Measurements from ENCODE around the gene RTL10.

DNA sequence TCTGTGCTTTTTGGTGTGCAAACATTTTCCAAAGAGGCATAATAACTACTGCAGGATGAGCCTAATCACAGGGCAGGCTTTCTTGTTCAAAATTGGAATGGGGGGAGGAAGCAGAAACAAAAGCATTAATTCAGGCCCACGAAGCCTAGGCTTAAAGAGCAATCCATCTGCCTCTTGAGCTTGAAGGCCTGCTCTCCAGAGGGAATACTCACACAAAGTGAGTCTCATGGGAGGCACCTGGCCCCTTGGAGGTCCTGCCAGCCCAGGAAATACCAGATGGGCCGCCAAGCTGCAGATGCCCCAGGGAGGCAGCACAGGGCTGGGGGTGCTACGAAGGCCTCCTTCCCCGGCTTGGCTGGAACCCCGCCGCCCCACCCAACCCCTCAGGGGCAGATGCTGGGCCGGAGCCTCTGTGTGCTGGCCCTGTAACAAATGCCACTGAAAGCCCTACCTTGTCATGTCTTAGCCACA, 47.6 kb upstream of the RTL10 start:
- no peak for TF ChIP-seq SIN3A (IDR thresholded peaks at IDR 0.05; ENCODE audit: borderline replicate concordance, insufficient read depth, low read depth, low read length)
- TF ChIP-seq, protein P1, sequence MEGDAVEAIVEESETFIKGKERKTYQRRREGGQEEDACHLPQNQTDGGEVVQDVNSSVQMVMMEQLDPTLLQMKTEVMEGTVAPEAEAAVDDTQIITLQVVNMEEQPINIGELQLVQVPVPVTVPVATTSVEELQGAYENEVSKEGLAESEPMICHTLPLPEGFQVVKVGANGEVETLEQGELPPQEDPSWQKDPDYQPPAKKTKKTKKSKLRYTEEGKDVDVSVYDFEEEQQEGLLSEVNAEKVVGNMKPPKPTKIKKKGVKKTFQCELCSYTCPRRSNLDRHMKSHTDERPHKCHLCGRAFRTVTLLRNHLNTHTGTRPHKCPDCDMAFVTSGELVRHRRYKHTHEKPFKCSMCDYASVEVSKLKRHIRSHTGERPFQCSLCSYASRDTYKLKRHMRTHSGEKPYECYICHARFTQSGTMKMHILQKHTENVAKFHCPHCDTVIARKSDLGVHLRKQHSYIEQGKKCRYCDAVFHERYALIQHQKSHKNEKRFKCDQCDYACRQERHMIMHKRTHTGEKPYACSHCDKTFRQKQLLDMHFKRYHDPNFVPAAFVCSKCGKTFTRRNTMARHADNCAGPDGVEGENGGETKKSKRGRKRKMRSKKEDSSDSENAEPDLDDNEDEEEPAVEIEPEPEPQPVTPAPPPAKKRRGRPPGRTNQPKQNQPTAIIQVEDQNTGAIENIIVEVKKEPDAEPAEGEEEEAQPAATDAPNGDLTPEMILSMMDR (IDR thresholded peaks at IDR 0.05) = no peak
- TF ChIP-seq, protein P2, sequence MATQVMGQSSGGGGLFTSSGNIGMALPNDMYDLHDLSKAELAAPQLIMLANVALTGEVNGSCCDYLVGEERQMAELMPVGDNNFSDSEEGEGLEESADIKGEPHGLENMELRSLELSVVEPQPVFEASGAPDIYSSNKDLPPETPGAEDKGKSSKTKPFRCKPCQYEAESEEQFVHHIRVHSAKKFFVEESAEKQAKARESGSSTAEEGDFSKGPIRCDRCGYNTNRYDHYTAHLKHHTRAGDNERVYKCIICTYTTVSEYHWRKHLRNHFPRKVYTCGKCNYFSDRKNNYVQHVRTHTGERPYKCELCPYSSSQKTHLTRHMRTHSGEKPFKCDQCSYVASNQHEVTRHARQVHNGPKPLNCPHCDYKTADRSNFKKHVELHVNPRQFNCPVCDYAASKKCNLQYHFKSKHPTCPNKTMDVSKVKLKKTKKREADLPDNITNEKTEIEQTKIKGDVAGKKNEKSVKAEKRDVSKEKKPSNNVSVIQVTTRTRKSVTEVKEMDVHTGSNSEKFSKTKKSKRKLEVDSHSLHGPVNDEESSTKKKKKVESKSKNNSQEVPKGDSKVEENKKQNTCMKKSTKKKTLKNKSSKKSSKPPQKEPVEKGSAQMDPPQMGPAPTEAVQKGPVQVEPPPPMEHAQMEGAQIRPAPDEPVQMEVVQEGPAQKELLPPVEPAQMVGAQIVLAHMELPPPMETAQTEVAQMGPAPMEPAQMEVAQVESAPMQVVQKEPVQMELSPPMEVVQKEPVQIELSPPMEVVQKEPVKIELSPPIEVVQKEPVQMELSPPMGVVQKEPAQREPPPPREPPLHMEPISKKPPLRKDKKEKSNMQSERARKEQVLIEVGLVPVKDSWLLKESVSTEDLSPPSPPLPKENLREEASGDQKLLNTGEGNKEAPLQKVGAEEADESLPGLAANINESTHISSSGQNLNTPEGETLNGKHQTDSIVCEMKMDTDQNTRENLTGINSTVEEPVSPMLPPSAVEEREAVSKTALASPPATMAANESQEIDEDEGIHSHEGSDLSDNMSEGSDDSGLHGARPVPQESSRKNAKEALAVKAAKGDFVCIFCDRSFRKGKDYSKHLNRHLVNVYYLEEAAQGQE (IDR thresholded peaks at IDR 0.05; ENCODE audit: insufficient read depth in 1 of 2, low read depth in 2 of 2, low read length in 1 of 2) = no peak
